NCI-H187 (cell line): Measurements from ENCODE around the gene CCDC57.

ENCODE experiments used
- DNase-seq, 2 experiments: peaks; one replicate each; lab custom pipeline; 2025; lab: John Stamatoyannopoulos, UW

The CCDC57 gene

DNA sequence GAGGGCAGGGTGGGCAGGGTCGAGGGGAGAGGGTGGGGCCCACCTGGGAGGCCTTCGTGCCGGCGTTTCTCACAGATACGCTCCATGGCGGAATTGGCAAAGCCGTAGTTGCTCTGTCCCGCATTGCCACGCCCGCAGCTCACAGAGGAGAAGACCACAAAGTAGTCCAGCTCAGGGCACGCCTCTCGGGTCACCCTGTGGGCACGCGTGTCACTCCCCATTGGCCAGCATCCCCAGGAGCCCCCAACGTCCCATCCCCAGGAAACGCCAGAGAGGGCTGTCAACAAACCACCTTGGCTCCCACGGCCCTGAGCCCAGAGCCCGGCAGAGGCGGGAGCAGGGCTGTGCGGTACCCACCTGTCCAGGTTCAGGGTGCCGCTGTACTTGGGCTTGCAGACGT is 130.7 kb downstream of the CCDC57 start:
- DNase-seq: no peak

DNA sequence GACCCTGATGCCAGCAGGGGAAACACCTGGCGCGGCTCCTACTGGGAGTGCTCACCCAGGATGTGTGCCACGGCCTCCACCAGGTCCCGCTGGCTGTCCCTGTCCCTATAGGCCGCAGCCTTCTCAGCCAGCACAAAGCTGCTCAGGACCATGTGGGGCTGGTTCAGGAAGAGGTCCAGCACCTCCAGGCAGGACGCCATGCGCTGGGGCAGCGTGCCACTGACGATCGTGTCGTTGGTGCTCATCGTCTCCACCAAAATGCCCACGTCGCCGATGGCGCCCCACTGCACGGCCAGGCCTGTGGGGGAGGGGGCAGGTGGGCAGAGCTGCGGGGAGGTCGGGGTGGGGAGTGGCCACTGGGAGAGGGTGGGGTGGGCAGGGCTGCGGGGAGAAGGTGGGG is 131.1 kb downstream of the CCDC57 start:
- no peak for DNase-seq

DNA sequence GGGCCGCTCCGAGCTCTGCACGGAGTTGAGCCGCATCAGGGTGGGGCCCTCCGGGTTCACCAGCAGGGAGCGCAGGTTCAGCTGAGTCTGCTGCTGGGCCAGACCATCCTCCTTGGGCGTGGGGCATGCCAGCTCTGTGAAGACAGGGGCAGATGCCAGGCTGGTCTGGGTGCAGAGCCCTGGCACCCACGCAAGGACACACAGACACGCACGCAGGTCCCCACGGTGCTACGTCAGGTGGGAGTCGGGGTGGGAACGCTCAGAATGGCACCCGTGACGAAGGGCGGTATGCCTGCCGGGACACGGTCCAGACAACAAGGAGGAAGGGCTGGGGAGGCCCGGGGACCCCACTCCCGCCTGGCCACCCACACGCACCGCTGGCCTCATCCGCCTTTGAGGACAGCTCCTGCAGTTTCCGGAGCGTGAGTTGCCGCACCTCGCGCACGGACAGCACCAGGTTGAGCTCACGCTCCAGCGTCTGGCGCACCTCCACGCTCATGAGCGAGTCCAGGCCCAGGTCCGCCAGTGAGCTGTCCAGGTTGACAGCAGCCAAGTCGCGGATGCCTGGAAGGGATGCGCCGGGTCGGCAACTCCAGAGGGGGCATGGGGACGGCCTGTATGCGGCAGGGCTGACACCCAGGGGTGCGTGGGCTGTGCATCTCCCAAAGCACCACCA is 131.7 kb downstream of the CCDC57 start:
- DNase-seq: no peak

DNA sequence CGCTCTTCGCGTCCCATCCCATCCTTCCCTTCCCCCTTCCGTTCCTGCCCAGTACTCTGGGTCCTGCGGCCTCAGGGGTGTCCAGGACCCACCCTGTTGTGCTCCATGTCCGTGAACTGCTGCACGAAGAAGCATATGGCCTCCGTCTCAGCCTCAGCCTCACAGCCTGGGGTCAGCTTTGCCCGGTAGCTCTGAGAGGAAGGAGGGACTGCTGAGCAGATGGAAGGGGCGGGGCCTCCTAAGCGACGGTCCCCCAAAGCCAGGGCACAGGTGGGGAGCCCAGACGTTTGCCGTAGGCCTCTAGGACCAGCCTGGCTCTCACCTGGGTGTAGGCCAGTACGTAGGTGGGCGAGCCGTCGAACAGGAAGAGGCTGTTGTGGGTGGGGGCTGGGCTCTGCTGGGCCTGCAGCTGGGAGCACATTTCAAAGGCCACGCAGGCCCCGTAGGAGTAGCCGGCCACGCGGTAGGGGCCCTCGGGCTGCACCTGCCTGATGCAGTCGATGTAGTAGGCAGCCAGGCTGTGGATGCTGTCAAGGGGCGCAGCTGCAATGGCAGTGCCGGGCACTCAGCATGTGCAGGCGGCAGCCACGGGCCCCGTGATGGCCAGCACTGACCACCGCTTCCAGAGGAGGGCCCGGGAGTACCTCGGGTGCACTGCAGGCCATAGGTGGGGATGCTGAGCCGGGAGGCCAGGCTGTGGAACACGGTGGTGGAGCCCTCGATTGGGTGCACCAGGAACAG is 132.4 kb downstream of the CCDC57 start:
- DNase-seq: no peak

DNA sequence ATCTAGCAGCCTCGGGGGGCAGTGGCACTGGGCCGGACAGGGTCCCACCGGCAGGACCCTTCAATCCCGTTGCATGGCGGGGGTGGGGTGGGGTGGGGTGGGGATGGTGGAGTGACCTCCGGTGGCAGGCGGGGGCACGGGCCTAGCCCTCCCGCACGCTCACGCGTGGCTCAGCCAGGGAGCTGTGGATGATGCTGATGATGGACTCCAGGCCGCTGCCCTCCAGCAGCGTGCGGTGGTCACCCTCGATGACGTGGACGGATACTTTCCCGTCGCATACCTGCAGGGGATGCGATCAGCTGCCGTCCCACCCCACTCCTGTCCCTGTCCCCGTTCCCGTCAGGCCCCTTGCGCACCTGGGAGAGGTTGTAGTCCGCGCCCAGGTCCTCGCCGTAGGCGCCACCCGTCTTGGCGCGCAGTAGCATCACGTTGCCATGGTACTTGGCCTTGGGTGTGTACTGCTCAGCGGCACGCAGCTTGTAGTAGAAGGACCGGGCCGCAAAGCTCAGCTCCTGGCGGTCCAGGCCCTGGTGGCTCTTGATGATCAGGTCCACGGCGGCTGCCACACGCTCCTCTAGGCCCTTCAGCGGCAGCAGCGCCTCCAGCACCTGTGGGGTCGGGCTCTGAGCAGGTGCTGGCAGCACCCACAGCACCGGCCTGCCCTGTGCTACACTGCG is 133.5 kb downstream of the CCDC57 start:
- no peak for DNase-seq

DNA sequence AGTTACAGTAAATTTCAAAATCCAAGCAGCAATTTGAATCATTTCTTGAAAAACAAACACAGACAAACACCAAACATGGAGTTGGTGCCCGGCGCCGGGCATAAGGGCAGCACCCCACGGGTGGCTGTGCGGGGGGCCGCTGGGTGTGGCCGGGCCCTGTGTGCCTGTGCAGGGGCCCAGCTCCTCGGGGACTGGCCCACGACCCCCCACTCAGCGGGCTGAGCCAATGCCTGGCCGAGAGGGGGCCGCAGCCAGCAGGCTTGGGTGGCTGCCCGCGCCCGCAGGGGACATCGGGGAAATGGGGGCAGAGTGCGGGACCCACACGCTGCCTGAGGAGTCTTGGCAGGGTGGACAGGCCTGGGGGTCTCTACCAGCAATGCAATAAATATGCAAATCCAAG is 134.2 kb downstream of the CCDC57 start:
- DNase-seq: no peak

DNA sequence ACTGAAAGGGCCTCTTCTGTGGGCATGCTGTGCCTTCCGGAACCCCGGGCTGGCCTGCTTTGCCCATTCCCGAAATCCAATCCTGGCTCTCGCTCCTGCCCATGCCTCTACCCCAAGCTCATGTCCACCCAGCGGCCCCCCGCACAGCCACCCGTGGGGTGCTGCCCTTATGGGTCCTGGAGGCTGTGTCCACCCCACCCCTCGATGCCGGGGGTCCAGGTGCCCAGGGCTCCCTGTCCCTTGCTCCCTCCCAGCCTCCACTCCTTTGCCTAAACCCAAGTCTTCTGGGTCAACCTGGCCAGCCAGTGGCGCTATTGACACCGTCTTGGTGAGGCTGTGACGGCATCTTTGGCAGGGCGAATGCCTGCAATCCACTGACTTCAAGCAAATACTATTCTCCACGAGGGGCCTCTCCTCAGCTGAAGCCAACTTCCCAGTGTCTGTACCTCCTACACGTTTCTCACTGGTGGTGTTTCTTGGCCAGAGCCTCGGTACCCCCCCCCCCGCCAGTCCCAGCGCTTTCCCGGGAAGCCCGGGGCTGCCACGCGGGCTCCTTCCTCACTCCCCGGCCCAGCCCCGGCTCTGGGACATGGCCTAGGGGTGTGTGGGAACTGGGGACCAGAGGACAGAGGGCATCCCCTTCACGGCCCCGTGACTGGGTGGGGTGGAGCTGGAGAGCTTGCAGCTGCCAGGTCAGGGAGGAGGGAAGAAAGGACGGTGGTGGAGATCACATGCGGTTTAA is 134.9 kb downstream of the CCDC57 start:
- no peak for DNase-seq

DNA sequence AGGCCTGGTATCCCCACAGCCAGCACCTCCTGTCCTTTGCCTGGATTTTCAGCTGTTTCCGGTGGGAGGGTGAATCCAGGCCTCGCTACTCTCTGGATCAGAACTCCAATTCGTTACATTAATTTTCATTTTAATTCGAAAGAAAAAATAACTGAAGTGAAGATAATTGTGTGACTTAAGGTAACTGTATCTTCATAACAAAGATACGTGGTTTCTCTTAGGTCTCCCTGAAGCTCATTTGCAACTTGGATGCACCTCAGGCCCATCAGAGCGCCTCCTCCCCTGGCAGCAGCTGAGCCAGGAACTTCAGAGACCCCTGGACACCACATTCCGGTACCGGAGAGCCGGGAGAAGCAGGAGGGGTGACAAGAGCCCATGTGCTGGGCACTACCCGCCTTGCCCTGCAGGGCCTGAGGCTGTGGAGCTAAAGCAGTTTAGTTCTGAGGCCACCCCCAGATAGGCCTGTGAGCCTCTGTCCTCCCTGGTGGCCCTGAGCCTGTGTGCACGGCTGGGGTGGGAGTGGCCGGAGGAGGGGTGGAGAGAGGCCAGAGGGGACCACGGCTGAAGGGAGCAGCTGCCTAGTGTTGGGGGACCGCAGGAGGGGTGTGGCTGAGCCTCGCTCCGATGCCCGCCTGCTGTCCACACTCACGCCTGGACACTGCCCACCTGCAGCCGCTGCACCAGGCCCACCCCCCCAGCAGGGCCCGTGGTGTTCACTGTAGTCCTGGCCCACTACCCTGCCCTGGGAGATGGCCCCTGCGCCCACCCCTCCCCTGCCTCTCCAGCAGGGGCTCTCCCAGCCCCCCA is 135.7 kb downstream of the CCDC57 start:
- DNase-seq: no peak

DNA sequence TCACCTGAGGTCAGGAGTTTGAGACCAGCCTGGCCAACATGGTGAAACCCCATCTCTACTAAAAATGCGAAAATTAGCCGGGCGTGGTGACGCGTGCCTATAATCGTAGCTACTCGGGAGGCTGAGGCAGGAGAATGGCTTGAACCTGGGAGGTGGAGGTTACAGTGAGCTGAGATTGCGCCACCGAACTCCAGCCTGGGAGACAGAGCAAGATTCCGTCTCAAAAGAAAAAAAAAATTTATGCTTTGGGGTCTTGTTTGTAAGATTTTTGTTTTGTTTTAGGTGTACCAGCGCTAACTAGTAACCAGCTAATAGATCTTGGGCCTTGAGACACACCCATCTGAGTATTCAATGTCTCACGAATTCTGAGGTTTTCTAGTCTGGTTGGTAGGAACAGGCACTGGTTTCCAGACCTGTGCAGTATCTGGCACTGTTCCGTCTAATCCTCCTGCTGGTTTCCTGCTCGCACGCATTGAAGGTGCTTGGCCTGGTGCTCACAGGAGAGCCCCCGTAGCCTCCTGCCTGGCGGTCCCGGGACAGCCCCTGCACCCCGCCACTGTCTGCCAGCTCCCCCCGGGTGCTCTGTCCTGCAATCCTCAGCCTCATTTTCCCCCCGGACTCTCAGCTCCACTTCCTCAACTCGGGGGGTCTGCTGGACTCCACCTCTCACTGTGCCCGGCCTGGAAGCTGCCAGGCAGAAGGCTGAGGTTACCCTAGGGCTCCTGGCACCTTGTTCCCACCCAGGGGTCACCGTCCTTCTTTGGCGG is 136.4 kb downstream of the CCDC57 start:
- no peak for DNase-seq

DNA sequence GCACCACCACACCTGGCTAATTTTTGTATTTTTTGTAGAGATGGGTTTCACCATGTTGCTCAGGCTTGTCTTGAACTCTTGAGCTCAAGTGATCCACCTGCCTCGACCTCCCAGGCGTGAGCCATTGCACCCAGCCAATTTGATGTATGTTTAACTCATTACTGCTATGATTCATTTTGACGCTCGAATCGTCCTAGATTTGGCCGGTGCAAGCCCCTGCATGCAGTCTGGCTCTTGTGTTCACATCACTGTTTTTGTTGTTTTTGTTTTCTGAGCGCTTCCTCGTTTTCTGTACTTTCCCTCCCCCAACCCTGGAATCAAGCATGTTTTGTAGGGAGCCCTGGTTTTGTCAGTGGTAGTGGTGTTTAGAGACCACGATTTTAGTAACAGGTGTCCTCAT is 139.2 kb downstream of the CCDC57 start:
- no peak for DNase-seq

DNA sequence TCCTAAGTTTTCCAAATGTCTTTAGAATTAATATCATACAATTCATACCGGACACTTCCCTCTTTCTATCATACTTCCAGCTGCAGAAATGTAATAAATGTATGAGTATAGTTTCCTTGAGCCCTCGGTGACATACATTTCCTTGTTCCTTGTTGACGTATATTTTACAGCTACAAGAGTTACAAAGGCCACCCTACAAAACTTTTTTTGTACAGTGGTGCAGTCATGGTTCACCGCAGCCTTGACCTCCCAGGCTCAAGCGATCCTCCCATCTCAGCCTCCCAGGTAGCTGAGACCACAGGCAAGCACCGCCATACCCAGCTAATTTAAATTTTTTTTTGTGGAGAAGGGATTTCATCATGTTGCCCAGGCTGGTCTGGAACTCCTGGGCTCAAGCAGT is 139.8 kb downstream of the CCDC57 start:
- no peak for DNase-seq

DNA sequence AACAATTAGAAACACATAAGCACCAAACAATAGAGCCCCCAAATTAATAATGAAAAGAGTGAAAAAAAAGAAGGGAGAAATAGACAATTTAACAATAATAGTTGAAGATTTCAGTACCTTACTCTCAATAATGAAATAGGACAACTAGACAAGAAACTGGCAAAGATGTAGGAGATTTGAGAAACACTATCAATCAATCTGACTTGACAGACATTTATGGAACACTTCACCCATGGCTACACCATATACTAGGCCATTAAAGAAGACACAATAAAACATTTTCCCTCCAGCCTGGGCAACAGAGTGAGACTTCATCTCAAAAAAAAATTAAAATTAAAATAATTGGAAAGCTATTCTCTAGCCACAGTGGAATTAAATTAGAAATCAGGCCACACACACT is 142.0 kb downstream of the CCDC57 start:
- DNase-seq: no peak

DNA sequence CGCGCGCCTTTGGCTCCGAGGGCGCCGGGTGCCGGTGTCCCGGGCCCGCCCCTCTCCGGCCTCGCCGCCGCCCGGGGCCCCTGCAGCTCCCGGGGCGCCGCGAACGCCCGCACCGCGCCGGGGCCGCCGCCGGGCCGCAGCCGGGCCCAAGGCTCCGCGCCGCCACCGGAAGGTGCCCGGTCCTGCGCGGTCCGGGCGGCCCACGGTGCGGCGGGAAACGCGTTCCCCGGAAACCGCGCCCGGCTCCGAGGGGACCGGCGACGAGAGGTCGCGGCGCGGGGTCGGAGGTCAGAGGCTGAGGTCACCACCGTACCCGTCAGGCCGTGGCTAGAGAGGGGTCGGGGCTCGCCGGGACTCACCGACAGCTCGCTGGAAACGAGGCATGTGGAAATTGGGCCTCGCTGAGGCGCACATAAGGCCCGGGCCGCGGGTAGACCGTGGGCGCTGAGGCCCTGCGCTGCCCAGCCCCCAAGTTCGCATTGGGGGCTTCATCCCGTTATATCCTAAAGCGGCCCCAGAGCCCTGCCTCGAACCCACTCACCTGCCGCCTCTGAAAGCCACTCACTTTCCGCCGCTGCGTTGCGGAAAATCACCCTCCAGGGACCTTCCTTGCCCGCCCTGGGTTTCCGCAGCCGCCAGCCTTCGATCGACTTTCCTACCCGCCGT is 146.9 kb downstream of the CCDC57 start, which contains the start of gene DUS1L:
TSS of gene DUS1L (minus strand) at position 167 of the 666 bp plus-strand sequence. CDS start 745 bp downstream, outside the sequence.
- no peak for DNase-seq

DNA sequence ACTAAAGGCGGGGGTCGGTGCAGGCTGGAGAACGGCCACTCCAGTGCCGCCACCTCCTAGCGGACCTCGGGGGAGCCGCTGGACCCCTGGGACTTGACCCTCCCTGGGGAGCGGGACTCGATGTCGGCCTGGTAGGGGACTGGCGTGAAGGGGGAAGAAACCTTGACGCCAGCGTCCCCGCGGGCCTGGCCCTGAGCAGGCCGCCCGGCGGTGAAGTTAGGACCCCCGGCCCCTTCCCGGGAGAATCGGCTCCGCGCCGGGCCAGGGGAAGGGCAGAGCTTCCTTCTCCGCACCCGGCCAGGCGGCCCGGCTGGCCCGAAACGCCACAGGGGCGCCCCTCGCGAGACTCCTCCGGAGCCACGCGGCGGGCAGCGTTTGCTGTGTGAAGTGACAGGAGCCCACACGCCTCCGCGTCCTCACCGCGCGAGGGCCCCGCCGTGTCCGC is 147.4 kb downstream of the CCDC57 start:
- DNase-seq: no peak

DNA sequence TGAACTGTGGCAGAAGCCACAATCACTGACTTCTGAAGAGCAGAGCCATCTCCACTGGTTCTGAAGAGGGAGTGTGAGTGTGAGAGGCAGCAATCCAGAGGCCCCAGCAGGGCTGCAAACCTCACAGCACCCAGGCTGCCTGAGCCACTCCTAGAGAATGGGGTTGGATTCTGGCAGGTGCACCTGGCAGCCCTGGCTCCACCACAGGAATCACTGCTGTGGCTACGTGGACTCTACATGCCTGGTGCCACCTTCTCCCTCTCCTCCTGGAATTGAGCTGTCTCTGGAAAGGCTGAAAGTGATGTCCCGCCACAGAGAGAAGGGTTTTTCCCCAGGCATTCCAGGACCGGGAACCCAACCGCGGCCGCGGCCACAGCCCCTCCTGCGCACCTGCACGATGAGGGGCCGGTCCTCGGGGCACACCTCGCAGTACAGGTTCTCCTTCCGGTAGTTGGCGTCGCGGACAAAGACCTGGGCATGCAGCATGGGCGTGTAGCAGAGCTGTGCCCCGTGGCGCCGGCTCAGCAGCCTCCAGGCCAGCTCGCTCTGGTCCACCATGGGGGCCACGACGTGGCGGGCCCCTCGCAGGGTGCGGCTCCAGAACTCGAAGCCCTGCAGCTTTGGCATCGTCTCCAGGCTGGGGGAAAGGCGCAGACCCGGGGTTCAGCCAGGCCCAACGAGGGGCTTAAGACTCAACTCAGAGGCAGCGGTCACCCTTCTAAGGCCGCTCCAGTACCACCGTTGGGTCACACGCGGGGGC is 148.0 kb downstream of the CCDC57 start:
- DNase-seq: no peak

DNA sequence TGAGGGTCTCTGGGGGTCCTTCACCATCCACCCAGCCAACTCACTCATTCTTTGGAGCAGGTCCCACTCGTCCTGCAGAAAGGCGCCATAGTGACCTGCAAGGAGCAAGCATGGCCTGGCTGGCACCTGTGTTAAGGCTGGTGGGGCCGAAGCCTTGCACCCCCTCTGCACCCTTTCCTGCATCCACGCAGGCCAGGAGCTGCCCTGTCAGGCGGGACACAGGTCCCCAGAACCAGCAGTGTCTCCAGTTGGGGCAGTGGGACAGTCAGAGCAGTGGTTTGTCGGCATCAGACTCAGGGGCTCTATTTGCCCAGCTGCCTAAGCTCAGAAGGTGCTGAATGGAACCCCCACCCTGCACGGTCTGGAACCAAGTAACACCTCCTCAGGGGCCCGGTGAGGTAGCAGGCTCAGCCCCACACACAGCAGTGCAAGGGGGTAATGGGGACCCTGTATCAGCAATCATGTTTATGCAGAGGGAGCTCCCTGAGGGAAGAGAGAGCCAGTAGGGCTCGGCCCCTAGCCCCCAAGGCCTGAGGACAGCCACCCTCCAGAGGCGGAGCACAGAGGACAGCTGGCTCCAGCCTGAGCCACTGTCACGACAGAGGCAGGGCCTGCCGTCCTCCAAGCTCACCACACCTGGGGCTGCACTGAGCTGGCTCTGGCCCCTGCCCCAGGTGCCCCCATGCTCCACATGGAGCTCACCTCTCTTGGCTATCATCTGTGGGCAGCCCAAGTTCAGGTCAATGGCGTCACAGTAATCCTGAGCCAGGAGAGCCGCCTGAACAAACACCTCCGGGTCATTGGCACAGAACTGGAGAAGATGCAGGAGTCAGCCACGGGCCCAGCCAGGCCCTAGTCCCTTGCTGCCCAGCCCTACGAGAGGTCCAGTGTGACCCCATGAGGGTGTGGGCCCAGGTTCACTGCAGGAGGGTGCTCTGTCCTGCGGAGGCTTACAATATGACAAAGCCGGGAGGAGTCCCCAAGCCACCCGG is 148.9 kb downstream of the CCDC57 start:
- DNase-seq: no peak

DNA sequence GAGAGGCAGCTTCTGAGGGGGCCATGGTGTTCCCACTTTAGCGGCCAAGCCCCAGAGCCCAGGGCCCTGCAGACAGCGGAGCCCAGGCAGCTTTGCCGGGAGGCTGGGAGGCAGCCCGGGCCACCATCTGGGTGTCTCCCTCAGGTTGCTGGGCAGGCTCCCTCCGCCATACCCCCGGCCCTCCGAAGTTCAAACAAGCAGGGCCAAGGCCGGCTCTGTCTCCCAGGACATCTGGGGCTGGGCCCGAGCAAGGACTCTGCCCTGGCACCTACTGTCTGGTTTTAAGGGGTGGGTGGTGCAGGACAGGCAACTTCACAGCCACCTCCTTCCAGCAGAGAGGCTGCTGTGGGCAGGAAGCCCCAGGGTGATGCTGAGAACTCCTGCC is 149.7 kb downstream of the CCDC57 start:
- DNase-seq: no peak
